H1 (cell line): ENCODE measurements around the gene A3GALT2. TPM values are rescaled to one million over a fixed set of nuclear protein-coding genes. Genes with fewer than 3 reads are reported as not detected.

ENCODE experiments used
- GABPA ChIP-seq: IDR thresholded peaks from 2 replicates; pipeline ENCODE4 v1.6.1; 2011; ENCODE audit warnings: mild to moderate bottlenecking, low read length, moderate library complexity, borderline replicate concordance; ENCODE audit not compliant: insufficient read depth
- POLR2A ChIP-seq, 2 experiments: IDR thresholded peaks; 1 replicate in 1 of 2; 2 replicates in 1 of 2; pipeline ENCODE4 v1.6.1; 2011; ENCODE audit warnings: low read depth in 2 of 2, low read length in 2 of 2, mild to moderate bottlenecking in 2 of 2; ENCODE audit errors: control extremely low read depth in 1 of 2
- RFX5 ChIP-seq: IDR thresholded peaks from 2 replicates; pipeline ENCODE4 v1.6.1; 2011; ENCODE audit warnings: low read depth, low read length, improper control_type of control experiment, borderline replicate concordance
- ZNF274 ChIP-seq: IDR thresholded peaks from 2 replicates; pipeline ENCODE4 v1.7.0; 2012; ENCODE audit warnings: low read length, borderline replicate concordance; ENCODE audit errors: extremely low read depth
- polyA plus RNA-seq, 7 experiments: library from polyadenylated mRNA; depleted of rRNA in 3 of 7; stranded (reverse) in 5 of 7; unstranded in 2 of 7; fragments of >200 nt in 5 of 7; fragments of 200-250 nt in 2 of 7; gene quantifications; 1 replicate in 5 of 7; 2 replicates in 1 of 7; 4 replicates in 1 of 7; pipeline versions ENCODE4 v1.2.1 to v1.2.3, GENCODE V29; 2011 to 2013; ENCODE audit warnings: missing spikeins in 2 of 7, mixed read lengths in 2 of 7
- total RNA-seq: library from RNA; stranded (reverse); fragmentation: NEBNext Ultra II Directional; extraction: Animal tissue kit (Norgen Biotek cat#: 25700); gene quantifications from 2 replicates; pipeline ENCODE4 v1.2.1, GENCODE V29; 2021
- TF ChIP-seq, protein P1 (sequence below), 3 experiments: IDR thresholded peaks; 1 replicate in 2 of 3; 2 replicates in 1 of 3; pipeline versions ENCODE4 v1.5.1 to v1.6.1; 2011; ENCODE audit warnings: low read length in 3 of 3, mild to moderate bottlenecking in 3 of 3, inconsistent platforms in 2 of 3, low read depth in 1 of 3, moderate library complexity in 1 of 3; ENCODE audit not compliant: insufficient read depth in 1 of 3; ENCODE audit errors: control extremely low read depth in 1 of 3

A3GALT2 gene
- total and polyA plus RNA-seq, 2 of the 8 experiments (the other 6 are each of a cell fraction or from before 2014, with no cell fraction given) = not detected

DNA sequence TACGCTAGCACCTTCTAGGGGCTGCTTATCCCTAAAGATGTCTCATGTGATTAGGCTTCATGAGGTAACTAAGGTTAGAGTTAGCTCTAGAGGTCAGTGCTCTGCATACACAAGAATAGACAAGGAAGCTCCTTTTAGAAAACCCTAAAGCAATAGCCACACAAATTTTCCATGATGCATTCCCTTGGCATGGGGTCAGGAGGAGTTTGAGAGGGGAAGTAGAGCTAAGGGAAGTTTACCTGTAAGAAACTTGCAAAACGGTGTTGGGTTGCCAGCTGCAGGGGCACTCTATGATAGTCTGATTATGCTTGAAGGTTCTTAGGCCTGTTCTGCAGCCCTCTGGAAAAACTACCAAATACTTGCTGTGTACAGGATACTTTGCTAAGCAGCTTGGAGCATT is 39.0 kb upstream of the A3GALT2 start (continued):
- TF ChIP-seq, protein P1, sequence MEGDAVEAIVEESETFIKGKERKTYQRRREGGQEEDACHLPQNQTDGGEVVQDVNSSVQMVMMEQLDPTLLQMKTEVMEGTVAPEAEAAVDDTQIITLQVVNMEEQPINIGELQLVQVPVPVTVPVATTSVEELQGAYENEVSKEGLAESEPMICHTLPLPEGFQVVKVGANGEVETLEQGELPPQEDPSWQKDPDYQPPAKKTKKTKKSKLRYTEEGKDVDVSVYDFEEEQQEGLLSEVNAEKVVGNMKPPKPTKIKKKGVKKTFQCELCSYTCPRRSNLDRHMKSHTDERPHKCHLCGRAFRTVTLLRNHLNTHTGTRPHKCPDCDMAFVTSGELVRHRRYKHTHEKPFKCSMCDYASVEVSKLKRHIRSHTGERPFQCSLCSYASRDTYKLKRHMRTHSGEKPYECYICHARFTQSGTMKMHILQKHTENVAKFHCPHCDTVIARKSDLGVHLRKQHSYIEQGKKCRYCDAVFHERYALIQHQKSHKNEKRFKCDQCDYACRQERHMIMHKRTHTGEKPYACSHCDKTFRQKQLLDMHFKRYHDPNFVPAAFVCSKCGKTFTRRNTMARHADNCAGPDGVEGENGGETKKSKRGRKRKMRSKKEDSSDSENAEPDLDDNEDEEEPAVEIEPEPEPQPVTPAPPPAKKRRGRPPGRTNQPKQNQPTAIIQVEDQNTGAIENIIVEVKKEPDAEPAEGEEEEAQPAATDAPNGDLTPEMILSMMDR (IDR thresholded peaks at IDR 0.05; ENCODE audit: control extremely low read depth in 1 of 3, insufficient read depth in 1 of 3, low read depth in 1 of 3, low read length in 3 of 3) = no peak
- TF ChIP-seq RFX5 (no peak), POLR2A (IDR thresholded peaks at IDR 0.05; ENCODE audit: control extremely low read depth in 1 of 2, low read depth in 2 of 2, low read length in 2 of 2) (no peak), GABPA (no peak), ZNF274 (no peak)
